BJ (cell line): ENCODE measurements around the gene PTGDS. TPM values are rescaled to one million over a fixed set of nuclear protein-coding genes. Genes with fewer than 3 reads are reported as not detected.

Experiments
- CTCF ChIA-PET: fragments of 350-600 bp; formaldehyde crosslinking; extraction: SDS; loops from one replicate; lab custom pipeline; 2021; ENCODE audit warnings: antibody characterized with exemption, inconsistent platforms; lab: Yijun Ruan, JAX
- POLR2A ChIA-PET: fragments of 300-600 bp; sonication (Branson Sonifier 250); formaldehyde crosslinking; extraction: SDS; loops from one replicate; lab custom pipeline; 2021; ENCODE audit warnings: antibody characterized with exemption; lab: Charles Lee
- DNase-seq: peaks from one replicate; pipeline ENCODE4 v3.0.0-alpha.2; 2011; ENCODE audit warnings: low read depth
- H3K27me3 ChIP-seq: 2 replicates; pipeline ENCODE4 v1.6.0; 2011; ENCODE audit warnings: low read length; ENCODE audit not compliant: control insufficient read depth, insufficient read depth
- H3K36me3 ChIP-seq: 2 replicates; pipeline ENCODE4 v1.5.1; 2011; ENCODE audit warnings: low read length; ENCODE audit not compliant: control insufficient read depth, insufficient read depth
- H3K4me3 ChIP-seq: 2 replicates; pipeline ENCODE4 v1.5.1; 2011; ENCODE audit warnings: low read depth, mild to moderate bottlenecking, control low read depth, low read length
- CTCF ChIP-seq: IDR thresholded peaks from 2 replicates; pipeline ENCODE4 v1.5.1; 2011; ENCODE audit warnings: low read depth, mild to moderate bottlenecking, control low read depth, inconsistent platforms, low read length, moderate library complexity; ENCODE audit not compliant: insufficient read depth
- polyA plus RNA-seq: library from polyadenylated mRNA; depleted of rRNA; stranded (reverse); fragments of >200 nt; gene quantifications from 2 replicates; pipeline ENCODE4 v1.2.3, GENCODE V29; 2011

Gene PTGDS
- polyA plus RNA-seq, 1 experiment = 0.58 TPM

GRCh38 chr9:137014776-137015539 lies 37.7 kb downstream of the PTGDS start:
- no peak overlapping the region for H3K4me3 ChIP-seq
- CTCF ChIA-PET = interaction anchor here (0.7 to 2.6 kb wide), 3 partner anchors 14 to 51 kb away, joined by 3 to 13 read pairs (median 4); no protein-coding TSS in a partner anchor
- no peaks in the 10 kb centered on the region for H3K27me3 ChIP-seq
- TF ChIP-seq CTCF = no peak
- DNase-seq = no peak
- peaks cover 22% of the 10 kb centered on the region for H3K36me3 ChIP-seq
- POLR2A ChIA-PET = no interaction called here

GRCh38 chr9:137015540-137015930 lies 38.2 kb downstream of the PTGDS start:
- TF ChIP-seq CTCF = no peak
- POLR2A ChIA-PET = no interaction called here
- CTCF ChIA-PET = interaction anchor here (1.4 to 2.6 kb wide), 2 partner anchors 14 to 20 kb away, joined by 4 to 13 read pairs; no protein-coding TSS in a partner anchor
- H3K36me3 ChIP-seq = peaks cover 22% of the 10 kb centered on the region
- H3K4me3 ChIP-seq = no peak overlapping the region
- H3K27me3 ChIP-seq = no peaks in the 10 kb centered on the region
- no peak for DNase-seq

- no peak for TF ChIP-seq CTCF
- no peak for DNase-seq
- no peaks in the 10 kb centered on the region for H3K27me3 ChIP-seq
- POLR2A ChIA-PET = no interaction called here
- no peak overlapping the region for H3K4me3 ChIP-seq
- CTCF ChIA-PET = interaction anchor here (2.6 kb wide), 1 partner anchor 13 kb away, joined by 13 read pairs; no protein-coding TSS in a partner anchor
- H3K36me3 ChIP-seq = peaks cover 21% of the 10 kb centered on the region
Observed at GRCh38 chr9:137015976-137016375, 38.7 kb downstream of the PTGDS start.

GRCh38 chr9:137016436-137016835 lies 39.1 kb downstream of the PTGDS start:
- POLR2A ChIA-PET = no interaction called here
- Histone ChIP-seq H3K36me3 (peaks cover 22% of the 10 kb centered on the region), H3K27me3 (no peaks in the 10 kb centered on the region), H3K4me3 (no peak overlapping the region)
- TF ChIP-seq CTCF = no peak
- no peak for DNase-seq
- CTCF ChIA-PET = interaction anchor here (1.2 kb wide), 1 partner anchor 9 kb away, joined by 3 read pairs; no protein-coding TSS in a partner anchor

- POLR2A ChIA-PET = no interaction called here
Observed at GRCh38 chr9:137017071-137017470, 39.8 kb downstream of the PTGDS start.

More at GRCh38 chr9:137017071-137017470, 39.8 kb downstream of the PTGDS start:
- no peak for DNase-seq
- no peak for TF ChIP-seq CTCF
- no peak overlapping the region for H3K4me3 ChIP-seq
- H3K36me3 ChIP-seq = peaks cover 22% of the 10 kb centered on the region
- CTCF ChIA-PET = interaction anchor here (1.2 kb wide), 1 partner anchor 10 kb away, joined by 3 read pairs; no protein-coding TSS in a partner anchor
- no peaks in the 10 kb centered on the region for H3K27me3 ChIP-seq
